CD14-positive monocyte (primary cell): ENCODE measurements around the gene HOPX. TPM values are rescaled to one million over a fixed set of nuclear protein-coding genes. Genes with fewer than 3 reads are reported as not detected.

ENCODE experiments used
- DNase-seq, 3 donors: peaks; one replicate each; pipeline ENCODE4 v3.0.0-alpha.2; 2011 to 2022
- H2AFZ ChIP-seq: 2 replicates; pipeline ENCODE4 v1.6.0; 2012; ENCODE audit warnings: mild to moderate bottlenecking, low read depth, low read length, inconsistent platforms; ENCODE audit not compliant: insufficient read depth, poor library complexity, severe bottlenecking
- H3K27ac ChIP-seq, 2 donors: 1 replicate in 1 of 2; 2 replicates in 1 of 2; pipeline ENCODE4 v1.5.1; 2012 to 2013; ENCODE audit warnings: low read length in 2 of 2, control low read depth in 1 of 2, inconsistent platforms in 1 of 2, low read depth in 1 of 2, mild to moderate bottlenecking in 1 of 2
- H3K27me3 ChIP-seq, 2 donors: one replicate each; pipeline versions ENCODE4 v1.6.0 to v1.6.1; 2011 to 2013; ENCODE audit warnings: low read length in 2 of 2; ENCODE audit not compliant: control insufficient read depth in 2 of 2, insufficient read depth in 2 of 2
- H3K36me3 ChIP-seq, 2 donors: replicated peaks in 1 of 2; 1 replicate in 1 of 2; 2 replicates in 1 of 2; pipeline versions ENCODE4 v1.5.1 to v1.6.1; 2012 to 2013; ENCODE audit warnings: low read length in 2 of 2, control low read depth in 1 of 2, inconsistent platforms in 1 of 2, mild to moderate bottlenecking in 1 of 2; ENCODE audit not compliant: insufficient read depth in 2 of 2, control insufficient read depth in 1 of 2
- H3K4me1 ChIP-seq, 2 donors: 1 replicate in 1 of 2; 2 replicates in 1 of 2; pipeline versions ENCODE4 v1.5.1 to v1.6.1; 2012 to 2013; ENCODE audit warnings: low read length in 2 of 2, control low read depth in 1 of 2, inconsistent platforms in 1 of 2, mild to moderate bottlenecking in 1 of 2, moderate library complexity in 1 of 2; ENCODE audit not compliant: insufficient read depth in 2 of 2, control insufficient read depth in 1 of 2
- H3K4me2 ChIP-seq: replicated peaks from 2 replicates; pipeline ENCODE3; 2012; ENCODE audit warnings: low read length, moderate library complexity, mild to moderate bottlenecking; ENCODE audit not compliant: poor library complexity, severe bottlenecking; ENCODE audit errors: extremely low read depth
- H3K4me3 ChIP-seq, 3 experiments: fragments of 200-600 bp in 1 of 3; sonication (generic) in 1 of 3; replicated peaks in 1 of 3; 1 replicate in 2 of 3; 2 replicates in 1 of 3; pipeline ENCODE4 v1.5.1; 2011 to 2013; ENCODE audit warnings: low read length in 3 of 3, mild to moderate bottlenecking in 3 of 3, control low read depth in 2 of 3, low read depth in 2 of 3, inconsistent platforms in 1 of 3, moderate library complexity in 1 of 3
- H3K79me2 ChIP-seq: 2 replicates; pipeline ENCODE4 v1.6.0; 2012; ENCODE audit warnings: mild to moderate bottlenecking, control low read depth, inconsistent platforms, low read length, moderate library complexity; ENCODE audit not compliant: insufficient read depth
- H3K9ac ChIP-seq: 2 replicates; pipeline ENCODE4 v1.6.0; 2017; ENCODE audit warnings: low read length, mild to moderate bottlenecking; ENCODE audit not compliant: insufficient read depth, poor library complexity, severe bottlenecking
- H3K9me3 ChIP-seq, 2 donors: replicated peaks in 1 of 2; 1 replicate in 1 of 2; 2 replicates in 1 of 2; pipeline versions ENCODE4 v1.5.1 to v1.6.1; 2012 to 2013; ENCODE audit warnings: low read length in 2 of 2, control low read depth in 1 of 2; ENCODE audit not compliant: control insufficient read depth in 1 of 2, insufficient read depth in 1 of 2
- H4K20me1 ChIP-seq: 2 replicates; pipeline ENCODE4 v1.6.0; 2012; ENCODE audit warnings: mild to moderate bottlenecking, low read length, control low read depth, moderate library complexity; ENCODE audit not compliant: insufficient read depth
- H3K27ac Mint-ChIP-seq, 7 donors: one replicate each; pipeline ENCODE4 v1.8.0; 2020; ENCODE audit warnings: mild to moderate bottlenecking in 7 of 7, mixed read lengths in 7 of 7, moderate library complexity in 6 of 7, inconsistent platforms in 2 of 7
- H3K27me3 Mint-ChIP-seq, 3 donors: one replicate each; pipeline ENCODE4 v1.8.0; 2021 to 2022; ENCODE audit warnings: low read depth in 3 of 3, mild to moderate bottlenecking in 3 of 3, mixed read lengths in 3 of 3, moderate library complexity in 3 of 3, inconsistent platforms in 1 of 3
- H3K36me3 Mint-ChIP-seq, 2 donors: one replicate each; pipeline ENCODE4 v1.8.0; 2020; ENCODE audit warnings: mixed read lengths in 2 of 2, inconsistent platforms in 1 of 2, mild to moderate bottlenecking in 1 of 2
- H3K4me1 Mint-ChIP-seq: one replicate; pipeline ENCODE4 v1.8.0; 2020; ENCODE audit warnings: mild to moderate bottlenecking, mixed read lengths
- H3K4me3 Mint-ChIP-seq, 2 donors: one replicate each; pipeline ENCODE4 v1.8.0; 2020; ENCODE audit warnings: mild to moderate bottlenecking in 2 of 2, mixed read lengths in 2 of 2, moderate library complexity in 1 of 2
- H3K9me3 Mint-ChIP-seq, 7 donors: one replicate each; pipeline ENCODE4 v1.8.0; 2020 to 2022; ENCODE audit warnings: mixed read lengths in 7 of 7, mild to moderate bottlenecking in 6 of 7, moderate library complexity in 6 of 7, inconsistent platforms in 2 of 7
- WGBS: methylation state at CpG from one replicate; pipeline ENCODE4 v1.1.5; 2013; ENCODE audit warnings: missing lambda C conversion rate; ENCODE audit not compliant: insufficient coverage; 5-methylcytosine and 5-hydroxymethylcytosine counted together
- intact Hi-C, 2 donors: fragments of 100-400 bp; cut with micrococcal nuclease; formaldehyde crosslinking; loops; one replicate each; pipeline versions ENCODE4 v1.15.0 to v1.15.1; 2023
- polyA plus RNA-seq, 3 donors: library from polyadenylated mRNA; depleted of rRNA in 1 of 3; unstranded in 2 of 3; stranded (reverse) in 1 of 3; fragments of 300-500 nt in 2 of 3; fragments of >200 nt in 1 of 3; fragmentation: Illumina TruSeq in 2 of 3; gene quantifications; 1 replicate in 2 of 3; 2 replicates in 1 of 3; pipeline ENCODE4 v1.2.3, GENCODE V29; 2012 to 2021
- TF ChIP-seq, protein P1 (sequence below): fragments of 200-600 bp; IDR thresholded peaks from one replicate; pipeline ENCODE4 v1.8.0; 2022; ENCODE audit warnings: antibody characterized with exemption, mild to moderate bottlenecking

The HOPX gene
- polyA plus RNA-seq, 3 donors, result 0.39 to 1.3 (median 0.52) TPM

DNA sequence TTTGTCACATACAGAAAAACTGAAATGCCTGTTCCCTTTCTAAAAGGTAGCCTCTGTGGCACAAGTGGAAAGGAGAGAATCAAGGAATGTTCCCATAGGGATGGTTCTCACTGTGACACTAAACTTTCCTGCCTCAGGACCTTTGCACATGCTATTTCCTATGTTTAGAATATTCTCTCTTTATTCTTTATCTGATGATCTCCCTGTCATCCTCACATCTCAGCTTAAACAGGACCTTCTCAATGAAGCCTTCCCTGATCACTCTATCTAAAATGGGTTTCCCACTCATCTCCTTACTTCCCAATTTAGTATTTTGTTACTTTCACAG lies 32.3 kb downstream of the HOPX start:
- peak overlapping the region in 1 of 2 donors; percentile 2 for H3K27ac ChIP-seq
- no peaks in the 10 kb centered on the region for H3K36me3 ChIP-seq
- no peaks in the 10 kb centered on the region for H4K20me1 ChIP-seq
- H3K4me2 ChIP-seq, result no peak overlapping the region
- H3K4me1 ChIP-seq, result peaks cover 22 to 29% of the 10 kb centered on the region in 2 donors
- Mint-ChIP-seq H3K27ac (peak overlapping the region in 1 of 7 donors; percentile 40), H3K36me3 (peaks cover 0 to 2% of the 10 kb centered on the region in 2 donors), H3K4me3 (no peak overlapping the region), H3K27me3 (peaks cover 0 to 7% (median 4%) of the 10 kb centered on the region in 3 donors), H3K9me3 (peaks cover 2 to 9% (median 5%) of the 10 kb centered on the region in 7 donors), H3K4me1 (peaks cover 33% of the 10 kb centered on the region)
- peaks cover 0 to 5% of the 10 kb centered on the region in 2 donors for H3K9me3 ChIP-seq
- intact Hi-C loops, result no loop called here
- TF ChIP-seq, protein P1, sequence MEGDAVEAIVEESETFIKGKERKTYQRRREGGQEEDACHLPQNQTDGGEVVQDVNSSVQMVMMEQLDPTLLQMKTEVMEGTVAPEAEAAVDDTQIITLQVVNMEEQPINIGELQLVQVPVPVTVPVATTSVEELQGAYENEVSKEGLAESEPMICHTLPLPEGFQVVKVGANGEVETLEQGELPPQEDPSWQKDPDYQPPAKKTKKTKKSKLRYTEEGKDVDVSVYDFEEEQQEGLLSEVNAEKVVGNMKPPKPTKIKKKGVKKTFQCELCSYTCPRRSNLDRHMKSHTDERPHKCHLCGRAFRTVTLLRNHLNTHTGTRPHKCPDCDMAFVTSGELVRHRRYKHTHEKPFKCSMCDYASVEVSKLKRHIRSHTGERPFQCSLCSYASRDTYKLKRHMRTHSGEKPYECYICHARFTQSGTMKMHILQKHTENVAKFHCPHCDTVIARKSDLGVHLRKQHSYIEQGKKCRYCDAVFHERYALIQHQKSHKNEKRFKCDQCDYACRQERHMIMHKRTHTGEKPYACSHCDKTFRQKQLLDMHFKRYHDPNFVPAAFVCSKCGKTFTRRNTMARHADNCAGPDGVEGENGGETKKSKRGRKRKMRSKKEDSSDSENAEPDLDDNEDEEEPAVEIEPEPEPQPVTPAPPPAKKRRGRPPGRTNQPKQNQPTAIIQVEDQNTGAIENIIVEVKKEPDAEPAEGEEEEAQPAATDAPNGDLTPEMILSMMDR, result no peak
- H2AFZ ChIP-seq, result no peak overlapping the region
- no peak for DNase-seq
- peaks cover 0 to under 1% of the 10 kb centered on the region in 2 donors for H3K27me3 ChIP-seq
- no peaks in the 10 kb centered on the region for H3K79me2 ChIP-seq
- no peak overlapping the region for H3K9ac ChIP-seq
- no peak overlapping the region for H3K4me3 ChIP-seq

DNA sequence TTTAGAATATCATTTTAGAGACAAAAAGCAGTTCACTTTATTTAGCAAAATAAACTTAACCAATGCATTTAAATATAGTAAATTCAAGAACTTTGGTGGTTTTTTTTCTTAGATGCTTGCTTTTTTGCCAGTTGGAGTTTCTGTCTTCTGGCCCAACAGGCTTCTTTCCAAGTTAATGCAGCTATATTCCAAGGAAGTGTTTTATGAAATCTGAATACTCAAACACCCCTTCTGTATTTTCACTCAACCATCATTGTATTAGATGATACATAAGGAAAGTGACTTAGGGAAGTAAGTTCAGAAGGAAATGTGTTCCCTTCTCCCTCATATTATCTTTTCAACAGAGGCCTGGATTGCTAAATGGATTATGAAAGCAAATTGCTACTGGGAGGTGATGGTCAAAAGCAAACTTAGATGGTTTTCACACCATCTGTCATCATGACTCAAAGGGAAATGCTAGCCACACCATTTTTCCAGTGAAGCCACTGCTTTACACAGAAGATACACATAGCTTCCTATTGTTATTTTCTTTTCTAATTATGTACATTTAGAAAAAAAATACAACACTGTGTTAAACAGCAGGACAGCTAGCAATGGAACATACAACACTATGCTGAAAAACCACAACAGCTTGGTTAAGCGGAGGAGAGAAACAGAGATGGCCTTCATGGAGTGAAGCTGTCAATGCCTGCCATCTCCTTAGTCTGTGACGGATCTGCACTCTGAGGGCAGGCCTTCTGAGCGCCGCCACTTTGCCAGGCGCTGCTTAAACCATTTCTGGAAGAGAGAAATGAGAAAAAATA lies 32.9 kb downstream of the HOPX start:
- 80% methylated on average over 1 of the region's 5 CpGs for WGBS
- H3K79me2 ChIP-seq, result no peaks in the 10 kb centered on the region
- TF ChIP-seq, protein P1, result no peak
- H3K4me3 ChIP-seq, result no peak overlapping the region
- no peak overlapping the region for H3K4me2 ChIP-seq
- H4K20me1 ChIP-seq, result no peaks in the 10 kb centered on the region
- H2AFZ ChIP-seq, result no peak overlapping the region
- Mint-ChIP-seq H3K9me3 (peaks cover 2 to 7% (median 6%) of the 10 kb centered on the region in 7 donors), H3K36me3 (peaks cover 0 to 2% of the 10 kb centered on the region in 2 donors), H3K4me1 (peaks cover 27% of the 10 kb centered on the region), H3K27ac (peak overlapping the region in 2 of 7 donors; percentile 40 to 48), H3K27me3 (peaks cover 0 to 3% (median 0%) of the 10 kb centered on the region in 3 donors), H3K4me3 (no peak overlapping the region)
- peak overlapping the region in 1 of 2 donors; percentile 2 for H3K27ac ChIP-seq
- H3K9ac ChIP-seq, result no peak overlapping the region
- intact Hi-C loops, result no loop called here
- H3K36me3 ChIP-seq, result no peaks in the 10 kb centered on the region
- H3K27me3 ChIP-seq, result no peaks in the 10 kb centered on the region
- no peak for DNase-seq
- peaks cover 0 to 5% of the 10 kb centered on the region in 2 donors for H3K9me3 ChIP-seq
- H3K4me1 ChIP-seq, result peaks cover 16 to 23% of the 10 kb centered on the region in 2 donors
